ENCODE data around the gene ADRA2C. TPM values are rescaled to one million over a fixed set of nuclear protein-coding genes. Genes with fewer than 3 reads are reported as not detected.
A peak's percentile ranks its signal among the peaks of the same experiment; 100 is the strongest.

ADRA2C gene
- total and polyA plus RNA-seq, 2 of the 13 experiments (the other 11 are each of a cell fraction or from before 2014, with no cell fraction given): 15.4 to 69.7 TPM

- no TSS peak for BruUV-seq (replicated peaks)
- Histone ChIP-seq H3K27me3 (ENCODE audit: control insufficient read depth in 1 of 2, insufficient read depth in 2 of 2, low read length in 2 of 2) (peaks cover 0 to 7% of the 10 kb centered on the region in 2 experiments; a peak in 1 of 5 replicates), H3K4me3 (replicated peaks in 1 of 3; ENCODE audit: insufficient read depth in 1 of 3, low read depth in 2 of 3, low read length in 3 of 3) (no peak overlapping the region), H3K4me2 (ENCODE audit: low read depth, low read length) (peak overlapping the region; percentile 8; the same call in 1 of the 2 replicates), H3K9ac (ENCODE audit: insufficient read depth, low read depth, low read length) (no peak overlapping the region), H3K9me3 (ENCODE audit: low read length) (no peaks in the 10 kb centered on the region), H4K20me1 (ENCODE audit: insufficient read depth, low read length) (no peaks in the 10 kb centered on the region), H2AFZ (ENCODE audit: low read length) (no peak overlapping the region), H3K36me3 (replicated peaks in 1 of 2; ENCODE audit: control insufficient read depth in 1 of 2, insufficient read depth in 2 of 2, low read length in 2 of 2) (no peaks in the 10 kb centered on the region), H3K4me1 (ENCODE audit: insufficient read depth, low read length) (peaks cover 85% of the 10 kb centered on the region), H3K79me2 (ENCODE audit: insufficient read depth, low read length) (no peaks in the 10 kb centered on the region), H3K27ac (ENCODE audit: extremely low read length, insufficient read depth, low read length) (no peak overlapping the region)
- ATAC-seq (no peak), DNase-seq (ENCODE audit: low spot score) (no peak), FAIRE-seq (no peak)
- CTCF ChIA-PET (ENCODE audit: low intra/inter-chr PET ratio, low total read pairs): no interaction called here
- intact Hi-C loops (cut with micrococcal nuclease; ENCODE audit: unreplicated experiment) (no loop called here), in situ Hi-C loops (cut with HindIII; ENCODE audit: extremely low pct_ligation_motif_present, low pct_unique_long_range_greater_than_20kb) (no loop called here)
- POLR2A ChIA-PET: interaction anchor here (1.9 kb wide), 1 partner anchor 10 kb away, joined by 4 read pairs; no protein-coding TSS in a partner anchor
- 43% methylated on average over 14 of the region's 16 CpGs for WGBS (ENCODE audit: low lambda C conversion rate)
- TF ChIP-seq TP53 (CRISPR knock-in tag; conservative IDR thresholded peaks at IDR 0.05) (no peak), DR1 (CRISPR knock-in tag; IDR thresholded peaks at IDR 0.05) (no peak), ZNF557 (CRISPR knock-in tag; IDR thresholded peaks at IDR 0.05) (no peak), ZNF597 (CRISPR knock-in tag; IDR thresholded peaks at IDR 0.05) (no peak), IKZF1 (IDR thresholded peaks at IDR 0.05) (no peak), ARNT (IDR thresholded peaks at IDR 0.05) (no peak), ATF7-NPFF (CRISPR knock-in tag; IDR thresholded peaks at IDR 0.05; ENCODE audit: low read depth) (no peak), TCF7L2 (IDR thresholded peaks at IDR 0.05; ENCODE audit: low read depth, low read length) (no peak), TEAD3 (CRISPR knock-in tag; optimal IDR thresholded peaks at IDR 0.05; ENCODE audit: borderline replicate concordance) (no peak), SATB2 (CRISPR knock-in tag; IDR thresholded peaks at IDR 0.05) (no peak), ZBTB4 (CRISPR knock-in tag; IDR thresholded peaks at IDR 0.05; ENCODE audit: borderline replicate concordance) (no peak)
- TF ChIP-seq, protein P1, sequence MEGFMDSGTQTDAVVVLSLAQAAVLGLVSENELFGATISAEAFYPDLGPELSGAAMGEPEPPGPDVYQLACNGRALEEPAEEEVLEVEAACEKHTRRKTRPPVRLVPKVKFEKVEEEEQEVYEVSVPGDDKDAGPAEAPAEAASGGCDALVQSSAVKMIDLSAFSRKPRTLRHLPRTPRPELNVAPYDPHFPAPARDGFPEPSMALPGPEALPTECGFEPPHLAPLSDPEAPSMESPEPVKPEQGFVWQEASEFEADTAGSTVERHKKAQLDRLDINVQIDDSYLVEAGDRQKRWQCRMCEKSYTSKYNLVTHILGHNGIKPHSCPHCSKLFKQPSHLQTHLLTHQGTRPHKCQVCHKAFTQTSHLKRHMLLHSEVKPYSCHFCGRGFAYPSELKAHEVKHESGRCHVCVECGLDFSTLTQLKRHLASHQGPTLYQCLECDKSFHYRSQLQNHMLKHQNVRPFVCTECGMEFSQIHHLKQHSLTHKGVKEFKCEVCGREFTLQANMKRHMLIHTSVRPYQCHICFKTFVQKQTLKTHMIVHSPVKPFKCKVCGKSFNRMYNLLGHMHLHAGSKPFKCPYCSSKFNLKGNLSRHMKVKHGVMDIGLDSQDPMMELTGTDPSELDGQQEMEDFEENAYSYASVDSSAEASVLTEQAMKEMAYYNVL (CRISPR knock-in tag; IDR thresholded peaks at IDR 0.05; ENCODE audit: borderline replicate concordance): no peak
Observed at GRCh38 chr4:3775005-3775404, 8.8 kb downstream of the ADRA2C start.

Measured in HepG2 (cell line).